Endothelial cell of umbilical vein (primary cell): ENCODE measurements around the gene MAP4K1.

ENCODE experiments used
- POLR2A ChIP-seq: IDR thresholded peaks from 2 replicates; pipeline ENCODE4 v1.6.1; 2012; ENCODE audit warnings: low read depth, mild to moderate bottlenecking, control low read depth, low read length
- POLR2AphosphoS5 ChIP-seq: IDR thresholded peaks from 2 replicates; pipeline ENCODE4 v1.6.1; 2012; ENCODE audit warnings: low read depth, mild to moderate bottlenecking, control low read depth, low read length, moderate library complexity; ENCODE audit not compliant: insufficient read depth

DNA sequence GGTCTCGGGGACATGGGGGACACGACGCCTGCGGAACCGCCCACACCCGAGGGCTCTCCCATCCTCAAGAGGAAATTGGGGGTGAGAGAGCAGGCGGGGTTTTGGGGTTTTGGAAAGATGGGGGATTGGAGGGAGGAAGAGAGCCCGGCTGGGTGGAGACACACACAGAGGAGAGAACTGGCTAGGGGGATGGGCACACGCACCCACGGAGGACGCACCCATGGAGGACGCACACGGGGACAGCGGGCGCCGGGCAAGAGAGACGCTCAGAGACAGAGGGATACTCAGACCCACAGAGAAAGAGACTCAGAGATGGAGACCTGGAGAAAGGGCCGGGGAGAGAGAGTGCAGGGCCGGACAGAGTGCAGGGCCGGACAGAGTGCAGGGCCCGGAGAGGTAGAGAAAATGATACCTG, 52.1 kb downstream of the MAP4K1 start:
- TF ChIP-seq POLR2A (no peak), POLR2AphosphoS5 (no peak)
